Endothelial cell of umbilical vein (primary cell): ENCODE results near the gene STC2.

Experiments
- CTCF ChIP-seq, 2 donors: IDR thresholded peaks; 1 replicate in 1 of 2; 2 replicates in 1 of 2; pipeline ENCODE4 v1.5.1; 2011; ENCODE audit warnings: low read length in 2 of 2, mild to moderate bottlenecking in 2 of 2, moderate library complexity in 2 of 2, control low read depth in 1 of 2, inconsistent platforms in 1 of 2, low read depth in 1 of 2; ENCODE audit not compliant: insufficient read depth in 1 of 2; ENCODE audit errors: extremely low read depth in 1 of 2
- EZH2 ChIP-seq: IDR thresholded peaks from 2 replicates; pipeline ENCODE4 v1.6.1; 2012; ENCODE audit warnings: borderline replicate concordance, low read depth, mild to moderate bottlenecking, moderate library complexity, low read length, inconsistent platforms; ENCODE audit not compliant: severe bottlenecking
- POLR2A ChIP-seq: IDR thresholded peaks from 2 replicates; pipeline ENCODE4 v1.6.1; 2012; ENCODE audit warnings: low read depth, mild to moderate bottlenecking, control low read depth, low read length

DNA sequence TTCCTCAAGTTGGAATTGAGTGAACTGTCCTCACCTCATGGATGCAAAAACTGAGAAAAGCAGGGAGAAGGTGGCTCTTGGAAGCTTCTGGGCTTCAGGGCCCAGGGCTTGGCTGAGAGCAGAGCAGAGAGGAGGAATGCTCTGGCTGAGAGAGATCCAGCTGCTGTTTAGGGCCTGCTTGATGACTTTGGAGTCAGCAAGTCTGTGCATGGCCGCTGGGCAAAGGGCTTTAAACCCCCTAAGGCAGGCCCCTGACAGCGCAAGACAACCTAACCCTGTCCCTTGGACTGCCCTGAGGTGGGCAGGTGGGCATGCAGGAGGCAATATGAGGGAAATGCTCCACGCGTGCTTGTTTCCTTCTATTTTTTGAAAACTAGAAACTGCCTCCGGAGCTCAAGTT, 8.6 kb downstream of the STC2 start:
- no peak for TF ChIP-seq EZH2
- TF ChIP-seq POLR2A: no peak
- TF ChIP-seq CTCF (IDR thresholded peaks at IDR 0.05; ENCODE audit: extremely low read depth in 1 of 2, insufficient read depth in 1 of 2, low read depth in 1 of 2, low read length in 2 of 2): no peak
